Posterior vena cava (tissue), 2 donors: Measurements from ENCODE around the gene ADGRG6. TPM values are rescaled to one million over a fixed set of nuclear protein-coding genes. Genes with fewer than 3 reads are reported as not detected.
"Not testable (repeated sequence)": the region's sequence is repeated elsewhere in the genome, so short reads cannot be mapped to it uniquely, and the experiment has no call there.

Experiments used
- DNase-seq: peaks from one replicate; pipeline ENCODE4 v3.0.0-alpha.2; 2020; ENCODE audit warnings: low spot score
- intact Hi-C, 2 donors: fragments of 100-400 bp; cut with DNase I; formaldehyde crosslinking; loops; one replicate each; pipeline versions ENCODE4 v1.14.1 to v1.14.2; 2022 to 2023
- total RNA-seq, 2 donors: library from RNA; stranded (reverse); fragmentation: NEBNext Ultra II Directional; extraction: Animal tissue kit (Norgen Biotek cat#: 25700); gene quantifications; one replicate each; pipeline ENCODE4 v1.2.1, GENCODE V29; 2021
- donor health status: DM: yes; HTN: yes; CAD: no.
- donor health status: DM: yes; HTN: yes; CAD: no.

ADGRG6 gene
- total RNA-seq, 2 donors from 2014 or later = 10.2 to 15.1 TPM

DNA sequence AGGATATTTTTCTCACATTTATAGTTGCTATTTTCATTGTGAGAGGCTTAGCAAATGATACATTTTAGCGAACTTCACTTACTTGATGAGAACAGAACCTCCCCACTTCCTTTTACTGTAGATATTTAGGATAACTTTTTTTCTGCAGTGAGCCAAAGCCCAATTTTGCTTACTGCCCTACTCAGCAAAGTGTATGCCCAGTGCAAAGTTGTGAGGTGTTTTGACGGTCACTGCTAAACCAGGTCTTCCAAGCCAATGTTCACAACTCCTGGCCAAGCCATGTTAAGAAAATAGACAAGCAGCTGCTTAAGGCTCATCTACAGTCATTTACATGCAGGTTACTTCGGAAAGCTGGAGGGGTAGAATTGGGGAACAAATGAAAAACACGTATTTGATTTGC lies 144.8 kb downstream of the ADGRG6 start:
- intact Hi-C loops = no loop called here

DNA sequence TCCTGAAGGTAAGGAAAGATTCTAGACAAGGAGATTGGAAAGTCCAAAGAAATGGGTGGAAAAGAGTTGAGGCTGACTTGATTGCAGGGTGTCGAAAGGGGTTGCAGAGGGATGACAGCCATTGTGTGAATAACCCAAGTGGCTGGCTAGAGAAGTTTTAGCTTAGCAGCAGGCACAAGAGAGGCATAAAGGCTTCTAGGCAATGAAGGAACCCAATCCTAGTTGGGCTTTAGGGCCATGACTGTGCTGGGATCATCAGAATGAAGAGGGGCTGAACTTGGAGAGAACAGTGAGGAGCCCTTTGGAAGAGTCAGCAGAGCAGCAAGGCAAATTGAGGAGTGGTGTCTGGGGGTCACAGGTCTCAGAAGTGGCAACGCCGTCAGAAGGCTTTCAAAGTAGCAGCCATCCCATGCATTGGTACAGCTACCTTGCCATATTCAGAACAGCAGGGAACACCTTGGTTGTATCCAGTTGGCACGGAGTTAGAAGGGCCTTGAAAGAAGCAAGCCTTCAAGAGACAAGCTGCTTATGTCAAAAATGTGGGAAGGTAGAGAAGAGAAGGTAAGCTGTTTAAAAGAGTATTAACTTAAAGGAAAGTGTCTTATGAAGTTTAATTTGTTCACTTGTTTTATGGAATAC lies 146.4 kb downstream of the ADGRG6 start:
- no peak for DNase-seq
- intact Hi-C loops = no loop called here

More for the DNA sequence above, 144.8 kb downstream of the ADGRG6 start:
- no peak for DNase-seq

DNA sequence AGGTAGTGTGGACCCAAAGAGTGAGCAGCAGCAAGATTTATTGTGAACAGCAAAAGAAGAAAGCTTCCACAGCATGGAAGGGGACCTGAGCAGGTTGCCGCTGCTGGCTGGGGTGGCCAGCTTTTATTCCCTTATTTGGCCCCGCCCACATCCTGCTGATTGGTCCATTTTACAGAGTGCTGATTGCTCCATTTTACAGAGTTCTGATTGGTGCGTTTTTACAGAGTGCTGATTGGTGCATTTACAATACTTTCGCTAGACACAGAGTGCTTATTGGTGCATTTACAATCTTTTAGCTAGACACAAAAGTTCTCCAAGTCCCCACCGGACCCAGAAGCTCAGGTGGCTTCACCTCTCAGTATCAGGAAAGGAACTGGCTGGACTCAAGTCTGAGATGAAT lies 149.0 kb downstream of the ADGRG6 start:
- intact Hi-C loops, DNase-seq: not testable (repeated sequence)

DNA sequence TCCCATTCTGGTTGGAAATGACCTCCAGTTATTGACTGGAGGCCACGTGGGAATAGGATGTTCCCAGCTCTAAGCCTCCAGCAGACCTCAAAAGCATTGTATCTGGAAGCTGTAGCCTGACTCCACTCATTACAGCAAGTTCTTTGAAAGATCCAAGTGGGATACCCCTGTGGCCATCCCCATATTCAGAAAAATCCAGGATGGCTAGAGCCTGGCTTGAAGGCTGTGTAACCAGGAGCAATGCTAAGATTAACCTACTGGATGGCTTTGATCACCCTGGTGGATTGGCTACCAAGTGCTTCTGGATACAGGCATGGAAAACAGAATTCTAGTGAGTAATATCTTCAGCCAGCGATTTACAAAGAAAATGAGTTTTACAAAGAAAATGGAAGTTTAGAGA lies 151.2 kb downstream of the ADGRG6 start:
- intact Hi-C loops = no loop called here
- DNase-seq = no peak

DNA sequence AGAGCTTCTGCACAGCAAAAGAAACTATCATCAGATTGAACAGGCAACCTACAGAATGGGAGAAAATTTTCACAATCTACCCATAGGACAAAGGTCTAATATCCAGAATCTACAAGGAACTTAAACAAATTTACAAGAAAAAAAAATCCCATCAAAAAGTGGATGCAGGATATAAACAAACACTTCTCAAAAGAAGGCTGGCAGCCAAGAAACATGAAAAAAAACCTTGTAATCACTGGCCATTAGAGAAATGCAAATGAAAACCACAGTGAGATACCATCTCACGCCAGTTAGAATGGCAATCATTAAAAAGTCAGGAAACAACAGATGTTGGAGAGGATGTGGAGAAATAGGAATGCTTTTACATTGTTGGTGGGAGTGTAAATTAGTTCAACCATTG lies 152.4 kb downstream of the ADGRG6 start:
- intact Hi-C loops, DNase-seq: not testable (repeated sequence)

DNA sequence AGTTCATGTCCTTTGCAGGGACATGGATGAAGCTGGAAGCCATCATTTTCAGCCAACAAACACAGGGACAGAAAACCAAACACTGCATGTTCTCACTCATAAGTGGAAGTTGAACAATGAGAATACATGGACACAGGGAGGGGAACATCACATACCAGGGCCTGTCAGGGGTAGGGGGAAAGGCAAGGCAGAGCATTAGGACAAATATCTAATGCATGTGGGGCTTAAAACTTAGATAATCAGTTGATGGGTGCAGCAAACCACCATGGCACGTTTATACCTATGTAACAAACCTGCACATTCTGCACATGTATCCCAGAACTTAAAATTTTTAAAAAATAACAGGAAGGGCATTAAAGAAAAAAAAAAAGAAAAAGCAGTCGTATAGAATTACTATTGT lies 153.0 kb downstream of the ADGRG6 start:
- DNase-seq, intact Hi-C loops: not testable (repeated sequence)

DNA sequence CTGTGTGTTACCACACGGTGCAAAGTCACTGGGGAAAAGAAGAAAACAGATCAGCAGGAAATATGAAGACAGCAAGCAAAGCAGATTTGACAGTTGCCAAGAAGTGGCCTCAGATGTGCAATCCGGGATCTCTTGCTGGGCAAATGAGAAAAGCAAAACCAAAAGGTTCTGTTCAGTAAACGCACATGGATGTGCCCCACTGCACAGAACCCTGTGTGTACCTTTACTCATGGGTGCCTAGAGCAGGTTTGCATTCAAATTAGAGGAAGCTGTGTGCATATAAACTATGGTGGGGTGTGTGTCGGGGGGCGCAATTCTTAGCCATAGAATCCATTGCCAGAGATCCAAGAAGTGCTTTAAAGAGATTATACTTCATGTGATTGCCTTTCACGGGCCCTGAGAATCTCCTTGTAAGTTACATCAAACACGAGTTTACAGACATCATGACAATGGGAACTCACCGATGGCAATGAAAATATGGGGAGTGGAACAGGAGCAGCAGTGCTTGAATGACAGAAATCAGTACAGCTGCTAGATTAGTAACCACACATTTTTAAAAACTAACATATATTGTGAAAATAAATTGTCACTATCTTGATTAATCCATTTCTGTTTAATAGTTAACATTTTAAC lies 154.3 kb downstream of the ADGRG6 start:
- intact Hi-C loops = no loop called here

DNA sequence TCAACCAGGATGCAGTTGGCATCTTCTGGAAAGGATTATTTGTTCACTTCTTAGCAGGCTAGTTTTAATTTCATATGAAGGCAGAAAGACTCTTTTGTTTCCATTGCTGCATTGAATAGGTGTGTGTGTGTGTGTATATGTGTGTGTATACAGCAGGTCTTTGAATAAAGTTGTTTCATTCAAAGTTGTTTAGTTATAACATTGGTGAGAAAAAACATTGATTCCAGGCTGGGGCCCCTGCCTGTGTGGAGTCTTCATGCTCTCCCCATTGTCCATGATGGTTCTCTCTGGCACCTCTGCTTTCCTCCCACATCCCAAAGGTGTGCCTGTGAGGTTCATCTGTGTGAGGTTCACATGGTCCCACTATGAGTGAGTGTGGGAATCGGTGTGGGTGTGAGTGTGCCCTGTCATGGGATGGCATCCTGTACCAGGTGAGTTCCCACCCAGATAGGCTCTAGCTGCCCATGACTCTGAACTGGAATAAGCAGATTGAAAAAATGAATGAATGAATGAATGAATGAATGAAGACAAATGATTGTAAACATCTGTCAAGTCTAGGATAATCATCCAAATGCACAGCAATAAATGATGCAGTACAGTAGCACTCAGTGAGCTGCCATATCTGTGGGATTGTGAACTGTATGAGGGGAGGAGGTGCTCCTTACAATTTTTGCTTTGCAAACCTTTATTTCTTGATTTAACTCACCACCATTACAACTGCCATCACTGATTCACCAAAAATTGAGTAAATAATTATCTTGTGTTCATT lies 156.0 kb downstream of the ADGRG6 start:
- no peak for DNase-seq
- intact Hi-C loops = no loop called here

More for the DNA sequence above, 154.3 kb downstream of the ADGRG6 start:
- no peak for DNase-seq

DNA sequence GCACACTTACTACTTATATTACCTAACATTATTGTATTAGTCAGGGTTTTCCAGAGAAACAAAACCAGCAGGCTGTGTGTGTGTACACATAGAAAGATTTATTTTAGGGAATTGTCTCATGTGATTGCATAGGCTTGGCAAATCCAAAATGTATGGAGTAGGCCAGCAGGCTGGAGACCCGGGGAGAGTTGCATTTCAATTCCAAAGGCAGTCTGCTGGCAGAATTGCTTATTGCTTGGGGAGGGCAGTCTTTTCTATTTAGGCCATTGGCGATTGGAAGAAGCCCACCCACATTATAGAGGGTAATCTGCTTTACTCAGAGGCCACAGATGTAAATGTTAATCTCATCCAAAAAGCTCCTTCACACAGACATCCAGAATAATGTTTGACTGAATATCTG lies 157.0 kb downstream of the ADGRG6 start:
- intact Hi-C loops = no loop called here
- DNase-seq = no peak

DNA sequence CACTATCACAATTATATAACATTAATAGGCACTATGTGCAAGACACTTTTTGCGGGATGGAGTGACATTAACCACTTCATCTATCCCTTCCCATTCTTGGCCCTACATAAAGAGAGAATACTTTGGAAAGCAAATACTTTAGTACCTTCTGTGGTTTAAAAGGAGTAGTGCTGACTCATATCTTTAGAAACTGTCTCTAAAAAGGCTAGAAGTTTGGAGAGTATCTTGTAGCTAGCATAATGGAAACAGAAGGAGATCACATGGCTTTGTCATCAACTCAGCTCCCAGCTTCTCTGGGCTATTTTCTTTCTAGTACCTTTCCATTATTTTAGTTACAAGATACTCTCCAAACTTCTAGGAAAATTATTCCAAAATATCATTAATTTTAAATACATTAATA lies 157.5 kb downstream of the ADGRG6 start:
- intact Hi-C loops = no loop called here
- DNase-seq = no peak

DNA sequence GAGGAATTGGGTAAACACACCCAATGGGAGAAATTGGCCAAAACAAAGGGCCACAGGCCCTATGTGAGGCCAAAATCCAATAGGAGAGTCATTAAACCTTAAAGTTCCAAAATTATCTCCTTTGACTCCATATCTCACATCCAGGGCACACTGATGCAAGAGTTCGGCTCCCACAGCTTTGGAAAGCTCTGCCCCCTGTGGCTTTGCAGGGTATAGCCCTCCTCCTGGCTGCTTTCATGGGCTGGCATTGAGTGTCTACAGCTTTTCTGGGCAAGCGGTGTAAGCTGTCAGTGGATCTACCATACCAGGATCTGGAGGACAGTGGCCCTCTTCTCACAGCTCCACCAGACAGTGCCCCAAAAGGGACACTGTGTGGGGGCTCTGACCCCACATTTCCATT lies 160.5 kb downstream of the ADGRG6 start:
- intact Hi-C loops = no loop called here
- DNase-seq = no peak

DNA sequence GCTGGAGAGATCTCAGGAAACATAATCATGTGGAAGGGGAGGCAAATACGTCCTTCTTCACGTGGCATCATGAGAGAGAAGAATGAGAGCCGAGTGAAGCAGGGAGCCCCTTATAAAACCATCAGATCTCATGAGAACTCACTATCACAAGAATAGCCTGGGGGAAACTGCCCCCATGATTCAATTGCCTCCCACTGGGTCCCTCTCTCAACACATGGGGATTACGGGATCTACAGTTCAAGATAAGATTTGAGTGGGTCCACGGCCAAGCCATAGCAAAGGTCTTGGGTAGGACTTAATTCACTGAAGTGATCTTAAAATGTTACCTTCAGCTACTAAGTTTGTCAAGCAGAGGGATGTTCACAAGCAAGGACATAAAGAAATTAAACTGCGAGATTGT lies 162.2 kb downstream of the ADGRG6 start:
- DNase-seq = no peak
- intact Hi-C loops = no loop called here

DNA sequence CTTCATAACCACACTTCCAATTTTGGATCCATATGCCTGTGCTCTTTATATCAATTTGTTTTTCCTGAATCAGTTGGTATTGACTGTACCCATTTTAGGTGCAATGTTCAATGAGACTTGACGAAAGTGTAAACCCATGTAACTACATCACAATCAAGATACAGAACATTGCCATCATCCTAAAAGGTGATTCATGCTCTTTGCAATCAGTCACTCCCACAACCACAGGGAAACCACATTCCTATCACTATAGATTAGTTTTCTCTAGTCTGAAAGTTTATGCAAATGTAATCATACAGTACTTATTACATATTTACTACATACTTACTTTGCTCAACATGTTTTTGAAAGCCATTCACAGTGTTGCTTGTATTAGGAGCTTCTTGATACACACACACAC lies 167.4 kb downstream of the ADGRG6 start:
- DNase-seq = no peak
- intact Hi-C loops = no loop called here

DNA sequence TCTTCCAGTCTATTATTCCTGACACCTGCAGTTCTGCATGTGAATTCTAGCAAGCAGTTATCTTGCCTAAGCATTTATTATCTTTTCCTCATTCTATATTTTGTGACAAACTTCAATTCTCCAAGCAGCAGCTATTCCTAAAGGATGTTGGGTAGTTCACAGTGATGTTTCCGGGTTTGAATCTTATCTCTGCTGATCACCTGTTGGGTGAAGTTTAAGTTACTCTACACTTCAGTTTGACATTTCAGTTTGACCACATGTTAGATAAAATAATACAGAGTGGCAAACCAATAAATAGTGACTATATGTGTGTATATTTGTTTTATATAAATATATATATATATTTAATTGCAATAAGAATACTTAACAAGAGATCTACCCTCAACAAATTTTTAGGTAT lies 168.6 kb downstream of the ADGRG6 start:
- no peak for DNase-seq
- intact Hi-C loops = no loop called here

DNA sequence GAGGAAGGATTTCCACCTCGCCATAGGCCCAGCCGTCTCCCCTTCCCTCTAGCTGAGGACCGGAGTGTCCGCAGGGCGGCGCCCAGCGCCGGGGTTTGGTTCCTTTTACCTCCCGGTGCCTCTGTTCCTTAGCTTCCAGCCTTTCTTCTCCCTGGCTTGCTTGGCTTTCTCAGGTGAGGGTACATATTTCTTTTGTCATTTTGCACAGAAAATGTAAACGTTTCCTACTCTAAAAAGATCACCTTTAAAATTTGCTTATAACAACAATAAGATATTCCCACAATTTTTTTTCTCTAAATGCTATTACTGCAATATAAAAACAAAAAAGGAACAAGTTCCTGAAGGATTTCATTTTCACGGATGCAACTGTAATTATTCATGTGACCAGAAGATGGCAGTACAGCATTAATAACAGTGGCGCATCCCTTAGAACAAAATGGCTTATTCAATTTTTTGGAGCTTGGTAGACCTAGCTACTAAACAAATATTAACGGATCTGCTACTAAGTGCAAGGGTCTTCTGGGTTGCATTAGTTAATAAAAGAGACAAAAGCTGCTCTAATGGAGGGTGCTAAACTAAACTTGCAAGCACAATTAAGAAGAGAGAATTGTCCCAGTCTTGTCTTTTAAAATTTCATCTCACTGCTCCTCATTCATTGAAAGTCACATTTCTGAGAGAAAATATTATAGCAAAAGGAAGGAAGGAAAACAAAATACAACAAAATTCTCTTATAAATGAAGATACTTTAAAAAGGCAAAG lies 172.9 kb downstream of the ADGRG6 start:
- no peak for DNase-seq
- intact Hi-C loops = no loop called here

DNA sequence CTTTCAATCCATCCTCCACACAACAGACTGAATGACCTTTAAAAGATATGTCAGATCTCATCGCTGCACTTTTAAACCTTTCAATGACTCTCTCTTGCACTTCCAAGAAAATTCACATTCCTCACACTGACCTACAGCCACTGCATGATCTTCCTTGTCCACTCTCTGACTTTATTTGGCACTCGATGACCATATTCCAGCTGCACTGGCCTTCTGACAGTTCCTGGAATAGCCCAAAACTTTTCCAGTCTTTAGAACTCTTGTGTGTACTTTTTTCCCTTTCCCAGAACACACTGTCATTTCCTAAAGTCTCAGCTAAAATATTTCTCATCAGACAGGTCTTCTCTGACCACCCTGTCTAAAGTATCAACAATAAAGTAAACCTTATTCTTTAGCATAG lies 174.6 kb downstream of the ADGRG6 start:
- no peak for DNase-seq
- intact Hi-C loops = no loop called here

DNA sequence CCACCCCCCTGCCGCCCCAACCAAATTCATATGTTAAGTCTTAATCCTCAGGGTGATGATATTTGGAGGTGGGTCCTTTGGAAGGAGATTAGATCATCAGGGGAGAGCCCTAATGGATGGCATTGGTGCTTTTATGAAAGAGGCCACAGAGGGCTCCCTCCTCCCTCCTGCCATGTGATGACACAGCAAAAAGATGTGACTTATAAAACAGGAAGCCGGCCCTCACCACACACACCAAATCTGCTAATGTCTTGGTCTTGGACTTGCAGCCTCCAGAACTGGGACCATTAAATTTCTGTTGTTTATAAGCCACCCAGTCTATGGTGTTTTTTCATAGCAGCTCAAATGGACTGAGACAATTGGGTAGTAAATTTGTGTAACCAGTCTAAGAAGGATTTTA lies 176.3 kb downstream of the ADGRG6 start:
- intact Hi-C loops = no loop called here

DNA sequence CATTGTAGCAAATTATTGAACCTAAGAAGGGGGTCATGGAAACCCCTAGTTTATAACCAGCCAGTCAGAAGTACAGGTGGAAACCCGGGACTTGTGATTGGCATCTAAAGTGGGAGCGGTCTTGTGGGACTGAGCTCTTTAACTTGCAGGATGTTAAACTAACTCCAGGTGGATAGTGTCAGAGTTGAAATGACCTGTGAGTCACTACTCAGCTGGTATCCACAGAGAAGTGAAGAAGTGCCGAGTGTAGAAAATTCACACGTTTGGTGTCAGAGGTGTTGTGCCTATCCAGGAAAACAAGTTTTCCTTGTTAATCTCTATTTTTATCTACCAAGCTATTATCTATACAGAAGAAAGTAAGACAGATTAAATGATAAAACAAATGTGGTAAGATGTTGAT lies 179.7 kb downstream of the ADGRG6 start:
- intact Hi-C loops = loop anchor here in 1 of 2 donors (10.0 kb wide), 1 partner anchor 943 kb away; no protein-coding TSS in a partner anchor

More for the DNA sequence above, 176.3 kb downstream of the ADGRG6 start:
- no peak for DNase-seq

DNA sequence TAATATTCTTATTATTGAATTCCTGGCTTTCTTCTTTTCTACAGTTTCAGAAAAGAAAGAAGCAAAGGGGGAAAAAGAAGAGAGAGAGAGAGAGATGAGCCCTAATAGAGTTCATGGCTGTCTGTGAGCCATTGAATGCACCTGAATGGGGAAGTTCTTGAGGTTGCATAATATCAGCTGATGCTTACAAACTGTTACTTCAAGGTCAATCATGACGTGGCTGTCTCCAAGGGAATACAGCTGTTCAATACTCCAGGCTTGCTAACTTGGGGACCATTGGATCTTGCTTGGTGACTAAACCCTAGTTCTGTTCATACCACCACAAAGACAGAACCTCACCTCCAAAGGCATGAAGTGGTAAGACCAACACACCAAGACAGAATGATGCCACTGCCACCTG lies 180.4 kb downstream of the ADGRG6 start:
- DNase-seq = no peak
- intact Hi-C loops = loop anchor here in 1 of 2 donors (10.0 kb wide), 1 partner anchor 943 kb away; no protein-coding TSS in a partner anchor

More for the DNA sequence above, 179.7 kb downstream of the ADGRG6 start:
- no peak for DNase-seq

DNA sequence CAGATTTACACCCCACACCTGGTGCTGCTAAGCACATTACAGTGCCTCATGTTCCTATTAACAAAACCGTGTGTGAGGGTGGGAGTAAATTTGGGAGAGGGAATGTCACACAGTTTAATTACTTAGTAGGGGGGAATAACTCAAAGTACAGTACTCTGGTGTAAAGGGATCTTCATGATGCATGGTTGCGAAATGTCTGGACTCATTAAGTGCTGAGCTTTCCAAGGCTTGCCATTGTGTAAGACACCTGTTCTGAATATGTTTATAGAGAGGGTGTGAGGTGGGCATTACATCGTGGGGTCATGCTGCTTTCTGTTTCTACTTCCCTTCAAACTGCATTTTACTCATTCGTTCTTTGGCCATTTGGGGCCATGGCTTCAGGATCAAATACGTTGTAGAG lies 181.2 kb downstream of the ADGRG6 start:
- DNase-seq = no peak
- intact Hi-C loops = loop anchor here in 1 of 2 donors (10.0 kb wide), 1 partner anchor 942 kb away; no protein-coding TSS in a partner anchor
